Neuron (in vitro differentiated cells): ENCODE measurements around the gene CCDC148.
"Not testable (repeated sequence)": the region's sequence is repeated elsewhere in the genome, so short reads cannot be mapped to it uniquely, and the experiment has no call there.

Experiments
- H2AFZ ChIP-seq: one replicate; pipeline ENCODE4 v1.6.1; 2013; ENCODE audit warnings: low read depth, mild to moderate bottlenecking, inconsistent platforms, low read length, moderate library complexity
- H3K27me3 ChIP-seq: one replicate; pipeline ENCODE4 v1.6.1; 2013; ENCODE audit warnings: low read length; ENCODE audit not compliant: insufficient read depth
- H3K36me3 ChIP-seq: one replicate; pipeline ENCODE4 v1.6.1; 2013; ENCODE audit warnings: low read length; ENCODE audit not compliant: insufficient read depth
- H3K4me1 ChIP-seq: one replicate; pipeline ENCODE4 v1.6.1; 2013; ENCODE audit warnings: low read length; ENCODE audit not compliant: insufficient read depth
- H3K4me3 ChIP-seq: 2 replicates; pipeline ENCODE4 v1.5.1; 2013; ENCODE audit warnings: mild to moderate bottlenecking, low read length, moderate library complexity
- H3K9me3 ChIP-seq: one replicate; pipeline ENCODE4 v1.6.1; 2013; ENCODE audit warnings: low read length

Gene CCDC148

GRCh38 chr2:158317642-158318041 lies 138.9 kb downstream of the CCDC148 start:
- Histone ChIP-seq H3K9me3 (no peaks in the 10 kb centered on the region), H3K4me3 (no peak overlapping the region), H3K36me3 (no peaks in the 10 kb centered on the region), H3K27me3 (no peaks in the 10 kb centered on the region), H2AFZ (no peak overlapping the region), H3K4me1 (peaks cover 7% of the 10 kb centered on the region)

- H2AFZ ChIP-seq = no peak overlapping the region
- H3K36me3 ChIP-seq = no peaks in the 10 kb centered on the region
- no peaks in the 10 kb centered on the region for H3K9me3 ChIP-seq
- no peaks in the 10 kb centered on the region for H3K27me3 ChIP-seq
- peaks cover 7% of the 10 kb centered on the region for H3K4me1 ChIP-seq
- no peak overlapping the region for H3K4me3 ChIP-seq
These were observed 140.6 kb downstream of the CCDC148 start for GRCh38 chr2:158315803-158316414.

- Histone ChIP-seq H3K27me3 (no peaks in the 10 kb centered on the region), H3K36me3 (no peaks in the 10 kb centered on the region), H3K4me1 (peaks cover 7% of the 10 kb centered on the region), H3K4me3 (no peak overlapping the region), H2AFZ (no peak overlapping the region), H3K9me3 (no peaks in the 10 kb centered on the region)
These were observed 141.6 kb downstream of the CCDC148 start for GRCh38 chr2:158315000-158315399.

- Histone ChIP-seq H3K4me3 (no peak overlapping the region), H3K27me3 (no peaks in the 10 kb centered on the region), H3K9me3 (no peaks in the 10 kb centered on the region), H3K4me1 (no peaks in the 10 kb centered on the region), H2AFZ (no peak overlapping the region), H3K36me3 (no peaks in the 10 kb centered on the region)
These were observed 142.8 kb downstream of the CCDC148 start for GRCh38 chr2:158313734-158314133.

GRCh38 chr2:158312981-158313380 lies 143.6 kb downstream of the CCDC148 start:
- Histone ChIP-seq H3K27me3 (no peaks in the 10 kb centered on the region), H2AFZ (no peak overlapping the region), H3K36me3 (no peaks in the 10 kb centered on the region), H3K9me3 (no peaks in the 10 kb centered on the region), H3K4me3 (no peak overlapping the region), H3K4me1 (no peaks in the 10 kb centered on the region)

- H3K4me1 ChIP-seq, H3K27me3 ChIP-seq, H3K4me3 ChIP-seq, H2AFZ ChIP-seq, H3K9me3 ChIP-seq, H3K36me3 ChIP-seq: not testable (repeated sequence)
These were observed 146.1 kb downstream of the CCDC148 start for GRCh38 chr2:158310407-158310806.

GRCh38 chr2:158305501-158305900 lies 151.1 kb downstream of the CCDC148 start:
- Histone ChIP-seq H3K27me3 (no peaks in the 10 kb centered on the region), H2AFZ (no peak overlapping the region), H3K4me1 (no peaks in the 10 kb centered on the region), H3K9me3 (no peaks in the 10 kb centered on the region), H3K36me3 (no peaks in the 10 kb centered on the region), H3K4me3 (no peak overlapping the region)

GRCh38 chr2:158300394-158300793 lies 156.2 kb downstream of the CCDC148 start:
- H3K4me3 ChIP-seq = no peak overlapping the region
- H2AFZ ChIP-seq = no peak overlapping the region
- H3K4me1 ChIP-seq = no peaks in the 10 kb centered on the region
- no peaks in the 10 kb centered on the region for H3K9me3 ChIP-seq
- no peaks in the 10 kb centered on the region for H3K27me3 ChIP-seq
- H3K36me3 ChIP-seq = no peaks in the 10 kb centered on the region

- Histone ChIP-seq H3K4me1 (no peaks in the 10 kb centered on the region), H3K4me3 (no peak overlapping the region), H3K9me3 (no peaks in the 10 kb centered on the region), H2AFZ (no peak overlapping the region), H3K36me3 (no peaks in the 10 kb centered on the region), H3K27me3 (no peaks in the 10 kb centered on the region)
These were observed 158.9 kb downstream of the CCDC148 start for GRCh38 chr2:158297606-158298005.

- Histone ChIP-seq H2AFZ (no peak overlapping the region), H3K9me3 (no peaks in the 10 kb centered on the region), H3K4me1 (no peaks in the 10 kb centered on the region), H3K36me3 (no peaks in the 10 kb centered on the region), H3K4me3 (no peak overlapping the region), H3K27me3 (no peaks in the 10 kb centered on the region)
These were observed 159.4 kb downstream of the CCDC148 start for GRCh38 chr2:158297120-158297519.

- Histone ChIP-seq H3K9me3 (no peaks in the 10 kb centered on the region), H2AFZ (no peak overlapping the region), H3K36me3 (no peaks in the 10 kb centered on the region), H3K4me1 (no peaks in the 10 kb centered on the region), H3K27me3 (no peaks in the 10 kb centered on the region), H3K4me3 (no peak overlapping the region)
These were observed 162.8 kb downstream of the CCDC148 start for GRCh38 chr2:158293722-158294121.

GRCh38 chr2:158291544-158292180 lies 164.9 kb downstream of the CCDC148 start:
- H2AFZ ChIP-seq = no peak overlapping the region
- H3K9me3 ChIP-seq = peaks cover 2% of the 10 kb centered on the region
- H3K4me1 ChIP-seq = no peaks in the 10 kb centered on the region
- H3K27me3 ChIP-seq = no peaks in the 10 kb centered on the region
- no peaks in the 10 kb centered on the region for H3K36me3 ChIP-seq
- H3K4me3 ChIP-seq = no peak overlapping the region

GRCh38 chr2:158290225-158290624 lies 166.3 kb downstream of the CCDC148 start:
- H3K9me3 ChIP-seq = peaks cover 2% of the 10 kb centered on the region

More at GRCh38 chr2:158290225-158290624, 166.3 kb downstream of the CCDC148 start:
- H3K27me3 ChIP-seq = no peaks in the 10 kb centered on the region
- H2AFZ ChIP-seq = no peak overlapping the region
- no peaks in the 10 kb centered on the region for H3K4me1 ChIP-seq
- no peak overlapping the region for H3K4me3 ChIP-seq
- no peaks in the 10 kb centered on the region for H3K36me3 ChIP-seq
